Activated T-cell treated with anti-CD3 and anti-CD28 coated beads, Interleukin-2, amount 50 U/mL, for 72 hours (primary cell): ENCODE measurements around the gene PRR30. TPM values are rescaled to one million over a fixed set of nuclear protein-coding genes. Genes with fewer than 3 reads are reported as not detected.

Experiments
- total RNA-seq, 2 donors: library from RNA; stranded (reverse); gene quantifications; one replicate each; pipeline ENCODE4 v1.2.3, GENCODE V29; 2022

PRR30 gene
- total RNA-seq, 2 donors from 2014 or later, result not detected

Other genes starting within 250 kb of the PRR30 start
- gene MAPRE3, start 168.8 kb downstream of the PRR30 start, total RNA-seq, result 1 to 10 TPM; 4.8 to 5.3 TPM
- 10 to 100 TPM; 50.5 to 53.6 TPM for gene TMEM214, start 106.4 kb downstream of the PRR30 start, total RNA-seq
- 10 to 100 TPM; 12.1 to 16.1 TPM for gene AGBL5, start 87.7 kb downstream of the PRR30 start, total RNA-seq
- 100 to 1,000 TPM; 238 to 260 TPM for gene OST4, start 67.8 kb downstream of the PRR30 start, total RNA-seq
- gene EMILIN1, start 60.8 kb downstream of the PRR30 start, total RNA-seq, result 1 to 10 TPM in 1 of 2 donors, under 1 TPM in 1; 0.36 to 1.0 TPM
- gene KHK, start 52.6 kb downstream of the PRR30 start, total RNA-seq, result 10 to 100 TPM; 11.9 to 12.9 TPM
- gene CGREF1, start 20.3 kb downstream of the PRR30 start, total RNA-seq, result 1 to 10 TPM in 1 of 2 donors, under 1 TPM in 1; 0.81 to 2.4 TPM
- under 1 TPM; 0.34 to 0.72 TPM for gene ABHD1, start 15.6 kb downstream of the PRR30 start, total RNA-seq
- gene PREB, start 4.8 kb downstream of the PRR30 start, total RNA-seq, result 10 to 100 TPM; 35.5 to 41.1 TPM
- gene TCF23, start 9.6 kb upstream of the PRR30 start, total RNA-seq, result not detected
- gene ATRAID, start 72.6 kb upstream of the PRR30 start, total RNA-seq, result 10 to 100 TPM; 80.5 to 87.3 TPM
- gene SLC5A6, start 72.9 kb upstream of the PRR30 start, total RNA-seq, result 10 to 100 TPM; 38.8 to 39.2 TPM
- gene CAD, start 78.0 kb upstream of the PRR30 start, total RNA-seq, result 10 to 100 TPM; 53.6 to 64.5 TPM
- gene SLC30A3, start 123.6 kb upstream of the PRR30 start, total RNA-seq, result 1 to 10 TPM; 1.5 to 2.3 TPM
- under 1 TPM in 1 of 2 donors, not detected in 1; 0.31 TPM for gene DNAJC5G, start 136.0 kb upstream of the PRR30 start, total RNA-seq
- gene TRIM54, start 143.0 kb upstream of the PRR30 start, total RNA-seq, result under 1 TPM in 1 of 2 donors, not detected in 1; 0.36 TPM
- 1 to 10 TPM; 4.9 to 7.6 TPM for gene UCN, start 169.0 kb upstream of the PRR30 start, total RNA-seq
- 10 to 100 TPM; 73.2 to 93.0 TPM for gene MPV17, start 183.7 kb upstream of the PRR30 start, total RNA-seq
- 10 to 100 TPM; 56.6 to 58.7 TPM for gene GTF3C2, start 217.4 kb upstream of the PRR30 start, total RNA-seq
- gene EIF2B4, start 230.9 kb upstream of the PRR30 start, total RNA-seq, result 10 to 100 TPM; 30.0 to 42.7 TPM
- gene SNX17, start 231.2 kb upstream of the PRR30 start, total RNA-seq, result 10 to 100 TPM; 66.1 to 70.7 TPM
- 10 to 100 TPM; 15.7 to 15.9 TPM for gene ZNF513, start 241.3 kb upstream of the PRR30 start, total RNA-seq